ENCODE measurements around the gene RHOBTB3. TPM values are rescaled to one million over a fixed set of nuclear protein-coding genes. Genes with fewer than 3 reads are reported as not detected.

The RHOBTB3 gene
- total RNA-seq, 1 experiment from 2014 or later, result 6.8 TPM

- Histone ChIP-seq H3K79me2 (ENCODE audit: insufficient read depth, low read length) (no peaks in the 10 kb centered on the region), H3K9me3 (ENCODE audit: control insufficient read depth, low read depth, low read length) (no peaks in the 10 kb centered on the region), H4K8ac (replicated peaks; ENCODE audit: insufficient read length, low read depth, low read length) (no peak overlapping the region), H3K79me1 (ENCODE audit: insufficient read depth, low read depth, low read length, poor library complexity, severe bottlenecking) (no peaks in the 10 kb centered on the region), H3K27me3 (ENCODE audit: insufficient read depth, low read length) (peaks cover 10% of the 10 kb centered on the region; the same call in 1 of the 2 replicates), H3K4me2 (ENCODE audit: insufficient read depth, insufficient read length, low read length) (no peak overlapping the region), H2AK5ac (ENCODE audit: insufficient read length, low read length) (no peak overlapping the region), H2BK120ac (ENCODE audit: low read depth, low read length, poor library complexity, severe bottlenecking) (no peak overlapping the region), H3K56ac (ENCODE audit: insufficient read length, low read depth, low read length) (no peak overlapping the region), H2BK5ac (ENCODE audit: insufficient read length, low read length) (no peak overlapping the region), H3K4me1 (ENCODE audit: insufficient read depth, low read length) (no peaks in the 10 kb centered on the region), H2BK15ac (ENCODE audit: low read depth, low read length) (no peak overlapping the region), H3K4ac (ENCODE audit: low read depth, low read length) (no peak overlapping the region), H3K18ac (ENCODE audit: insufficient read length, low read depth, low read length) (no peak overlapping the region), H3K9ac (ENCODE audit: extremely low read depth, insufficient read length, low read length) (no peak overlapping the region), H3K14ac (ENCODE audit: insufficient read depth, low read length) (no peak overlapping the region), H4K5ac (ENCODE audit: insufficient read length, low read depth, low read length) (no peak overlapping the region), H2BK12ac (ENCODE audit: insufficient read length, low read depth, low read length) (no peak overlapping the region), H3K23ac (ENCODE audit: insufficient read length, low read depth, low read length) (no peak overlapping the region), H3K27ac (ENCODE audit: insufficient read length, low read depth, low read length) (no peak overlapping the region), H2AFZ (ENCODE audit: low read length) (no peak overlapping the region), H2BK20ac (ENCODE audit: low read depth, low read length, poor library complexity, severe bottlenecking) (no peak overlapping the region), H4K91ac (ENCODE audit: insufficient read length, low read depth, low read length) (no peak overlapping the region), H4K20me1 (ENCODE audit: control insufficient read depth, insufficient read depth, insufficient read length) (no peaks in the 10 kb centered on the region), H3K23me2 (ENCODE audit: insufficient read length, low read depth, low read length, poor library complexity, severe bottlenecking) (peaks cover 13% of the 10 kb centered on the region), H3T11ph (ENCODE audit: low read length) (no peak overlapping the region)
- Mint-ChIP-seq H3K27ac (no peak overlapping the region), H3K4me1 (peaks cover 24 to 26% of the 10 kb centered on the region in 2 experiments), H3K36me3 (ENCODE audit: insufficient read depth in 1 of 3, low read depth in 3 of 3) (no peaks in the 10 kb centered on the region; a peak in 1 of 7 replicates), H3K4me3 (no peak overlapping the region), H3K9me3 (no peaks in the 10 kb centered on the region), H3K27me3 (ENCODE audit: low read depth) (peaks cover 68% of the 10 kb centered on the region)
- no CpG with 5 or more reads among the region's 9 CpGs for whole genome bisulfite sequencing (ENCODE audit: extremely low coverage, insufficient read length, low lambda C conversion rate)
- TF ChIP-seq CTCF (conservative IDR thresholded peaks at IDR 0.05), result no peak
- DNase-seq, result no peak
These were observed 2.0 kb downstream of the RHOBTB3 start for GRCh38 chr5:95733107-95733665.
